HG03139 (cell line): ENCODE data around the gene ACTA1.
"Not testable (repeated sequence)": the region's sequence is repeated elsewhere in the genome, so short reads cannot be mapped to it uniquely, and the experiment has no call there.

Source experiments
- ATAC-seq: cut with Tn5 transposase; IDR thresholded peaks from one replicate; pipeline ENCODE4 v1.9.1; 2021; ENCODE audit not compliant: unreplicated experiment

ACTA1 gene

DNA sequence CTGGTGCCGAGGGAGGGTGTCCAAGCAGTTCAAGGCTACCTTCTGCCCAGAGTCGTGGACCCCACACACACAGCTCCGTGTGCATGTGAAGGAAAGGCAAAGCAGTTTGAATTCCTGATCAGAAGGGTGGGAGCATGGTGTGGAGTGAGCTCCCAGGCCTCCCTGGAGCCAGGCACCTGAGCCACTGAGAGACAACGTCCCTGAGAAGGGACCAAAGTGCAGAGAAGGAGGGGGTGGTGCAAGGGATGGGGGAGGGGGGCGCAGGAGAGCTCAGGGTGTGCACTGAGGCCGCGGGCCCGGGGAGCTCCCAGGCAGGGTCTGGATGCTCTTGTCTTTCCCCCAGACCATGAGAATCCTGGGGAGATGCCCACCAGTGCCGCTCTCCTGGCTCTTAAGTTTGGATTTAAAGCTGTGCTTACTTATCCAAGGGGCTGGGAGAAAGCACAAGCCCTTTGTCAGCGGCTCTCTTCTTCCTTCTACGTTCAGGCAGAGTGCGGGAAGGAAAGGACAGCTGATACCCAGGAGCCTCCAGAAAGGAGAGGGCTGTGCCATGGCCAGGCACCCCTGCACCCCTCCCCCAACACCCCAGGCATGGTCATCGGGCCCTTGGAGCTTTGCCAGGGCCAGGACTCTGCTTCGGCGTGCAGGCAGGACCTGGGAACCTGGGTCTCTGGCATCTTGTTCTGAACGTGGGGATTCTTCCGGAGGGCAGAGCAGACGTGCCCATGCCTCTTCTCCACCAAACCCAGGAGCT is 24.1 kb downstream of the ACTA1 start:
- no peak for ATAC-seq

- no peak for ATAC-seq
Observed at GRCh38 chr1:229408458-229409037, 25.3 kb downstream of the ACTA1 start.

DNA sequence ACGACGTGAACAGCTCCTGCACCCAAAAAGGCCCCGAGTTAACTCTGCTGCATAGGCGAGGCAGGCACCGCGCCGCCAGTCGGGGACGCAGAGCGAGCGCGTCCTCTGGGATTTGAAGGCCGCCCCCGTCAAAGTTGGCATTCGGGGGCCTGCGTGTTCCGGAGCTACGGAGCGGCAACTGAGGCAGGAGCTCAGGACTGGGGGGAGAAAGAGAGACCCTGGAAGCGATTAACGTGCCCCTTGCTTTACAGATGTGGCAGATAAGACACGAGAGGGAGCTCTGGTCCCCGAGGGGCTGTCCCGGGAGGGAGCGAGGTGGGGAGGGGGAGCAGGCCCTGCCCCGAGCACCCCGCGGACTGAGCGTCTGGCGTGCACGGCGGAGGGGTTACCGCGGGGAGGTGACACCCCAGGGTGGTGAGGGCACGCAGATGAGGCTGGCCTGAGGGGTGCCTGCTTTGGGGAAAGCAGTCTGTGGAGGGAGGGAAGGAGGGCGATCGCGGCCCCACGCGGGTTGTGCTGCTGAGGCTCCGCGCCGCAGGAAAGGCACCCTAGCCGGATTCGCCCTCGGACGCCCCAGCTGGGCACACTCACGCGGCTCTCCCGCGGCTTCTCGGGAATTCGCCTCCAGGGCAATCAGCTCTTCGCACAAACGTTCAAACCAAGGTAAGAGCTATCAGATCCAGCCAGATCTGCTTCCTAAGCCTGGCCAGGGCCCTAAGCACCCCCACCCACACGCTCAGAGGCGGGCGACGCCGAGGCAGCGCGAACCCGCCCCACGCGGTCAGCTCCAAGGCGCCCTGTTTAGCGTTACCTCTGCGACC is 26.5 kb downstream of the ACTA1 start:
- no peak for ATAC-seq

- ATAC-seq, result no peak
Observed at GRCh38 chr1:229406798-229407197, 27.1 kb downstream of the ACTA1 start.

DNA sequence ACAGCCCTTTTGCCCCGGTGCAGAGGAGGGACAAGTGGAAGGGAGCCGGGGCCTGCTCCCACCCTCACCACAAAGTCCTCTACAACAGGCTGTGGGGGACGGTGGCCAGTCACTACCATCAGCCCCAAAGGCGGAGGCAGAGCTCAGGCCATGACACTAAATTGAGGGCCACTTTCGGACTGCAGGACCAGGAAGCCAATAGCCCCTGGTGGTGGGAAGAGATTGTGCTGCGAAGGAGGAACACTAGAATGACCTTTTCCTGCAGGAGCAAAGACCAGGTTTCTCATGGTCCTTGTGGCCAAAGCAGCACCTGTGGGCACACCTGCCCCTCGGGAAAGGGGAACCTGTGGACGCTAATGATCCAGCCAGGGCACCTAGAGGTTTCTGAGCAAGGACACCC is 30.3 kb downstream of the ACTA1 start:
- ATAC-seq, result no peak

- no peak for ATAC-seq
Observed at GRCh38 chr1:229402993-229403392, 30.9 kb downstream of the ACTA1 start.

- ATAC-seq, result not testable (repeated sequence)
Observed at GRCh38 chr1:229402329-229402728, 31.6 kb downstream of the ACTA1 start.

GRCh38 chr1:229397762-229398161 is 36.1 kb downstream of the ACTA1 start:
- ATAC-seq, result no peak

GRCh38 chr1:229396585-229397206 is 37.2 kb downstream of the ACTA1 start:
- ATAC-seq, result no peak

GRCh38 chr1:229394517-229394916 is 39.4 kb downstream of the ACTA1 start:
- not testable (repeated sequence) for ATAC-seq

- ATAC-seq, result no peak
Observed at GRCh38 chr1:229392936-229393335, 41.0 kb downstream of the ACTA1 start.

DNA sequence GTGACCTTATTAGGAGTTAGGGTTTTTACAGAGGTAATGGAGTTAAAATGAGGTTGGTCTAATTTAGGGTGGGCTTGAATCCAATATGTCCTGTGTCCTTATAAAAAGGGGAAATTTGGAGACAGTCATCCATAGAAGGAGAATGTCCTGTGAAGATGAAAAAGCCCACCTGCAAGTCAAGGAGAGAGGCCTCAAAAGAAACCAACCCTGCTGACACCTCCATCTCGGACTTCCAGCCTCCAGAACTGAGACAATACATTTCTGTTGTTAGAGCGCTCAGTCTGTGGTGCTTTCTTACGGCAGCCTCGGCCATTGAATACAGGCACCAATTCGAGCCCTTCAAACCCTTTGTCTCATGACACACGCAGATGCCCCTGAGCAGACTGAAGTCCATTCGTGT is 43.8 kb downstream of the ACTA1 start:
- ATAC-seq, result no peak

DNA sequence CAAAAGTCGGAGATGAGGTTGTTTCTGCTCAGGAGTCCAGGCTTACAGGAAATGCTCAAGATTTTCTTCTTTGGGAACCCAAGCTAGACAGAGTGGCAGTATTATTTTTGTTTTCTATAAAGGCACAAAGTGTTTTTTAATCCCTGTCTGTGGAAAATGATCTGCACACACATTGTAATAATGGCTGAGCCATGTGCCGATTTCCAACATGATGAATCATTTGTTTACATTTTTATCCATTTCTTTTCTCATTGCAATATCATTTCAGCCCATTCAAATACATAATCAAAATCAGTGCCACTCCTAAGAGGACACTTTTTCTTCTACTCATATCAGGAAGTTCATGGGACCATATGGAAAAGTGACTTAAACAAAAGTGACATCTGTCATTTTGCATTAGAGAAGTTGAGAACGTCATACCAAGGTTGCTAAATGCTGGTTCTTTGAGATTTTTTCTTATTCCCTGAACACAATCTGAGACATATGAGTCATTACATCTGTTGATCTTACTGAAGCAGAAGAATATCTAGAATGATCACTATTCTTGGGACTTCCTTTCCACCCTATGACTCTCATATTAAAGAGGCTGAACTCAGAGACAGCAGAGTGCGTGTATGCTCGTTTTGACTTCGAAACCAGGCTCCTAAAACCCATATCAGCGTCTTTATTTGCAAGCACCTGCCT is 44.9 kb downstream of the ACTA1 start:
- no peak for ATAC-seq

DNA sequence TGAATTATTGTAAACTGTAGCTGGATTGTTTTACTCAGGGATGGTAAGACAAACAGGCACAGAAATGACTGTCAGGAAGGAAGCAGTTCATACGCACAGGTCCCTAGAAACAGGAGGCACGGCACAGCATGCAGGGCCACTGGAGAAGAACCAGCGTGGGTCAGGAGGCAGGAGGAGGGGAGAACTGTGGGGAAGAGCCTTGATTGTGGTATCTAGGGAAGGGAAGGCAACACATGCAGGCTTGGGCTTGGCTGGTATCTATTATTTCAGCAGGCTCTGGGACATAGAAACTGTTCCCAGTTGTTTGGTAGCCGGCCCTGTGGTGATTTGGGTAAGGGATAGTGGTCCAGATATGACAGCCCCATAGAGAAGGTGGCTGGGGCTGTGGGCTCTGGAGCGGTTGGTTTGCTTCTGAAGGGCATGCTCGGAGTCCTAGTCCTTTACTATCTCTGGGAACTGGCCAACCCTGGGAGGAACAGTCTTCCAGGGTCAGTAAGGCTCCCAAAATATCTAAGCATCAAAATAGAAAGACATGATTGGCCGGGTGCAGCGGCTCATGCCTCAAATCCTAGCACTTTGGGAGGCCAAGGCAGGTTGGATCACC is 47.9 kb downstream of the ACTA1 start:
- no peak for ATAC-seq

DNA sequence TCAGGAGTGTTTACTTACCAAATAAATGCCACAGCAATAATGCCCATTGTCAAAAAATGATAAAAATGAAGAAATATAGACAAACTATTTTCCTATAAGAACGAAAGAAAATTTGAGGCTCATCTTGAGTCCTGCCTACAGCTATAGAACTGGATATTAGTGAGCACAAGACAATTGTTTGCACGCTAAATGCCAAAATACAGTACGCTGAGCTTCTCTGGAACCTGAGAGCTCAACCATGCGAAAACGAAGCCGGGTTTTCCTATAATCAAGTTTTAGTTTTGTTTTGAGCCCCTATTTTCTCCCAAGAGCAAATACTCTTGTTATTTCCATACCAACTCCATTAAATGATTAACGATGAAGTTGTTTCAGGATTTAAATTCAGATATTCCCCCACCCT is 49.1 kb downstream of the ACTA1 start:
- ATAC-seq, result no peak

- ATAC-seq, result no peak
Observed at GRCh38 chr1:229383961-229384360, 49.9 kb downstream of the ACTA1 start.

- no peak for ATAC-seq
Observed at GRCh38 chr1:229383188-229383587, 50.7 kb downstream of the ACTA1 start.
